Glomerular visceral epithelial cell (primary cell): ENCODE data around the gene POLD3.
"Not testable (repeated sequence)": the region's sequence is repeated elsewhere in the genome, so short reads cannot be mapped to it uniquely, and the experiment has no call there.

Source experiments
- DNase-seq: peaks from one replicate; pipeline ENCODE4 v3.0.0-alpha.2; 2016; ENCODE audit errors: extremely low spot score

Gene POLD3

DNA sequence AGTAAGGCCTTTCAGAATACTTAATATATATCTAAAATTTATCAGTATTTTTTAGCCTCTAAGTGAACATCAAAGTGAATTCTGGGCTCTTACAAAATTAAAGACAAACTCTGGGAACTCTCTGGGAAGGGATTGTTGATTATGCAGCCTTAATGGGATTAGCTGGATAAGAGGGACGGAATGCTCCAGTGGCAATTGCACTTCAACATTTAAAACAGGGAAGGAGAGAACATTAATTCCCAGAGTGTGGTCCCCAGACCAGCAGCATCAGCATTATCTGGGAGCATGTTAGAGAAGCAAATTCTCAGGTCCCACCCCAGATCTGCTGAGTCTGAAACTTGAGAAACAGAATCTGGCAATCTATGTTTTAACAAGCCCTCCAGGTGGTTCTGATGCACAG is 46.5 kb downstream of the POLD3 start:
- no peak for DNase-seq

DNA sequence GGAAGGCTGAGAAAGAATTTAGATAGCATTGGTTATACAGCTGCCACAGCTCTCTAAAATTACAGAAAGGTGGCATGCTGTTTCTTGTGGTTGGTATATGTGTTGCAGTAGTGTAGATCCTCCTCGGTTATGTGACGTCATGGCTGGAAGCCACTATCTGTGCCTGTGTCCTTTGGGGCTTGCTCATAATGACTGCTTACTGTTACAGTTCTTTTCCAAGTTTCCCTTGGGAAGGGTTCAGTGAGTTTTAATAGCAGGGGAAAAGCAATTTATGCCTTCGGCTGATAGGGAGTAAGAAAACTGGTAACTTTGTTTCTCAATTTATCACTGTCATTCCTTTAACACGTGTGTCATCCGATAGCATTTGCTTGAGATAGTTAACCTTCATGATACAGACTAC is 47.2 kb downstream of the POLD3 start:
- DNase-seq, result no peak

DNA sequence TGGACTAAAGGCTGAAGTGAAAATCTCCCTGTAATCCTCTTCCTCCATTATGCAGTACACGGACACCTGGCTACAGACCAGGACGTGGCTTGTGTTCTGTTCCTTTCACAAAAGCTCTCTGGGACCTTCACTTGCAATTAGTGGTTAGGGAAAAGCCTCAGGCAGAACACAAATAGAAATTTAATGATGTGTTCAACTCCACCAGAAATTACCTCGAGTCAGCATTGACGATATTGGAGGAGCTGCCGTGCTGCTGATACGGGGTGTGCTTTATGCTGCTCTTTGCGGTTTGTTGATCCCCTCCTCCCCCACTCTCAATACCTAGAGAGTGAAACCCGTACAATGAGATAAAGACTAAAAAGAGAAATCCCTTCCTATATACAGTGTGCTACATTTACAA is 48.9 kb downstream of the POLD3 start:
- no peak for DNase-seq

DNA sequence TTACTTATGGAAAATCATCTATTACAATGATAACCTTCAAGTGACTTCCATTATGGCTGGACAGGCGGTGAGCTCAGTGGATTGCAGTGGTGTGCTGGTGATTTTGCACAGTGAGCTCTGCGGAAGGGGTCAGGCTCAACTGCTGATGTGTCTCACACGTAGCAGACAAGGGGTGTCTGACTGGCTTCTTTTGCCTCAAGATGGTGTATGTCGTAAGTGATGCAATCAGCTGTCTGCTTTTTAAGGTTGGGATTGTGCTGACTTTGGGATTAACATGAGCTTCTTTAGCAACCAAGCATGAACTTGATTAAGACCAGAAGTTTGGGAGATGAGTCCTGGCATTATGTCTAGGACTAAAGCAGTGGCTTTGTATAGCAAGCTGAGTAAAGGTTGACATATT is 49.5 kb downstream of the POLD3 start:
- DNase-seq, result no peak

DNA sequence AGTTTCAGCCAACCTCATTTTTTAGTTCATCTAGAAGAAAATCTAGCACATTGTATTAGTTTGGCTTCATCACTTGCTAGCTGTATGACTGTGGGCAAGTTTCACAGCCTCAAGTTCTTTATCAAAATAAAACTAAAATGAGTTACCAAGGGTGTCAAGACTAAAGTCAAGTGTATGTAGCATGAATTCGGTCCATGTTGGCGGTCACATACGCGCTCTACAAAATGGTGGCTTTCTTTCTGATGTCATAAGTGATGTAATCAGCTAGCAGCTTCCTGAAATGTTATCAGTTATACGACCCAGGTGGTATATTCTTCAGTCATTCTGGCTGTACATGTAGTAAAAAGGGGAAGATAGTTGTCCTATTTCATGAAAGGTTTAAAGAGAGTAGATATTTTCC is 50.5 kb downstream of the POLD3 start:
- no peak for DNase-seq

DNA sequence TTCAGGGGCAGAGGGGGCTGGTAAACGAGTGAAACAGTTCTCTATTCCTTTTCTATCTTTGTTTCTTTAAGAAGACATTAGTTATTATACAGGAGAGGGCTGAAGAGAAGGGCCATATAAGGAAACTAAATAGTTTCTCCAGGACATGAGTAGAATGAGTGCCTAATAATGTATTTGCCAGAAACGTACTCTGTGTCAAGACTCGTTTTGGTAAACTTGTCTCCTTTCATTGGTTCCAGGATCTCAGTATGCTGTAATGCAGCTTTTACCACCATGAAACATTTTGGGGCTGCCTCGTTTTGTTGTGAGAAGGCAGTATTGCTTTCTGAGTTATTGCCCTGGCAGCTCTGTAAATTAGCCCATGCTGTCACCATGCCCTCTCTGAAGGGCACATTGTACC is 51.7 kb downstream of the POLD3 start:
- DNase-seq, result no peak

DNA sequence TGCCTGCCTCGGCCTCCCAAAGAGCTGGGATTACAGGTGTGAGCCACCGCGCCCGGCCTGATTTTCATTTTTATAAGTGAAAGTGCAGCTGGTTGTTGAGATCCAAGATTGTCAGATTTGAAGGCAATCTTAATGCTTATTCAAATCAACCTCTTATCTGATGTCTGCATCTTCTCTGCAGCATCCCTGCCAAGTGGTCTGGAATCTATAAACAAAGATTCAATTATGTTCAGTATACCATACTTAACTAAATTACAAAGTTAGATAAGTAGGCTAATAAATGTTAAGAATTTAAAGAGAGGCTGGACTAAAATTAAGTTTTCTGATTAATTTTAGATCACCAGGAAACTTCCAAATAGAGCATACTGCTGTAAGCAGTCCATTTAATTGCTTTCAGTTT is 53.8 kb downstream of the POLD3 start:
- no peak for DNase-seq

DNA sequence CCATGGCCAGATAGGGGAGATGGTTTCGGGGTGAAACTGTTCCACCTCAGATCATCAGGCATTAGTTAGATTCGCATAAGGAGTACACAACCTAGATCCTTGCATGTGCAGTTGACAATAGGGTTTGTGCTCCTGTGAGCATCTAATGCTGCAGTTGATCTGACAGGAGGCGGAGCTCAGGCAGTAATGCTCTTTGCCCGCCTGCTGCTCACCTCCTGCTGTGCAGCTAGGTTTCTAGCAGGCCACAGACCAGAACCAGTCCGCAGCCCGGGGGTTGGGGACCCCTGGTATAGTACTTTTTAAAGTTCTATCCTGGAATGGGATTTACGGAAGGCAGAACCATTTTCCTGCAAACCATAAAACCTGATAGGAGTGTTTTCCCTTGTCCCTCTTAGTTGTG is 54.6 kb downstream of the POLD3 start:
- DNase-seq, result no peak

DNA sequence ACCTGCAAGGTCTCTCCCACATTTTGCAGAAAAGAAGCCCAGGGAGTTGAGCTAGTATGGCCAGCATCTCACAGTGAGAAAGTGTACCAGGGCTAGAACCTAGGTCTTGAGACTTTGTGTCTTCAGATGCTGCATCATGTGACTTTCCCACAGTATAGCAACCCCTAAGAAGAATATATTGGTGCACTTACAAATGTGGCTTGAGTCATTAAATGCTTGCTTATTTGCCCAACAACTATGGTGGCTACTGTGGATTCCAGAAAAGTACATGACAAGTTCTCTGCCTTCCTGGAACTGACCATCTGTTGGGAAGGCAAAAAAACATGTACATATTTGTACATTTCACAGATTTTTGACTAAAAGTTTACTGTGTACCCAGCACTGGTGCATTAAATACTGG is 55.0 kb downstream of the POLD3 start:
- no peak for DNase-seq

DNA sequence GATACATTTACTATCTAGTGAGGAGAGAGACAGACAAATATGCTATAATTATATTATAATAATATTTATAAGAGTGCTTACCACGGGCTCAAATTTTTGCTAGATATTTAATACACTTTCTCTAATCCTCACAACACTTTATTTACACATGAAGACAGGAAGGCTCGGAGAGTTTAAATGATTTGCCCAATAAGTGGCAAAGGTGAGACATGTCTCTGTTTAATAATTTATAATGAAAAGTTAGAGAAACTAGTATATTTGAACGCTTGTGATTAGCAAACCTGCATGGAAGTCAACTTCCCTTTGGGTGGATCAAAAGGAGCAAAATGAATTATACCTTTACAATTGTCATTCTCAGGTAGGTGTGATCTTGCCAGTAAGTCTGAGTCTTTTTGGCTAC is 55.4 kb downstream of the POLD3 start:
- no peak for DNase-seq

DNA sequence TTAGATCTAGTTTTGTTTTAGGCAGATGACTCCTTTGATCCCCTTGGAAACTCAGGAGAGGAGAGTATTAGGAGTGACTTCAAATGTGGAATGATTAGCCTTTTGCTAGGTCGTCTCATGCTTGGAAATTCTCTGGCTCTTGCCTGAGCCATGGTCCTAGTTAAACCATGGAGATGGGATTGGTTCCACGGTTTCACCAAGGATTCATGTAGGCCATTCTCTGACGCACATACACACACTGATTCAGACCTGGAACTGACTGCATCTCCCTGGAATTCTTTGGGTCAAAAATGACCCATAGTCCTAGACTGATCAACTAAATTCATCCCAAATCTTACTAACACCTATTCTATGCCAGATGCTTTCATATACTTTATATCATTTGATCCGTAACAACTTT is 56.5 kb downstream of the POLD3 start:
- DNase-seq, result no peak

DNA sequence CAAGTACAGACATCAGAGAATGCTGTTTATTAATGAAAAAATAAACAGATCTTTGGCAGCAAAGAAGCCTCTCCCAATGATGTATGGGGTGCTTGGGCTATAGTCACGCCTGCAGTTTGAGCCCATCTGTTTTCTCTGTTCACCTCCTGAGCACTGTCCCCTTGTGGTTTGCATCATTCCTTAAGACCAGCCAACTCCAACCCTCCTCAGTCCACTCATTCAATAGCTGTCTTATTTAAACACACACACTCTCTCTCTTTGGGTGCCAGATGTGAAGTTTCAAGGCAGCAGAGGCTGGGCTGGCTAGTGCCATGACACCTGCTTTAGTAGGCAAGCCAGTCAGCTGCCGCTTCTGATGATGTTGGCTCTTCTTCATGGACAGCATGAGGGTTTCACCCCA is 58.1 kb downstream of the POLD3 start:
- no peak for DNase-seq

DNA sequence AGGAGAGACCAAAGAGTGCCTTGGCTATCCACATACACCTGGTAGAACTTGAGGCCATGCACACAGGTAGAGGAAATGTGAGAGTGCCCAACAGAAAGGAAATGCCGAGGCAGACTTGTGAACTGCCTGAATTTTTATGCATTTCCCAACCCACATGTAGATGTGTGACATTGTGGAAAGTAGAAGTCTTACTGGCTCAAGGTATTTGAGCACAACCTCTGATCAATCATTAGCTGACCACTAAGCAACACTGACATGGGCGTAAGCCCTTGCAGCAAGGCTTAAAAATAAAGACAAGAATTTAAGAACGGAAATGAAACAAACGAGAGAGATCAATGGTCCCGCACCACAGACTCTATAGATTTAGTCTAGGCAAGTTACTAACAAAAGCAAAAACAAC is 62.6 kb downstream of the POLD3 start:
- no peak for DNase-seq

DNA sequence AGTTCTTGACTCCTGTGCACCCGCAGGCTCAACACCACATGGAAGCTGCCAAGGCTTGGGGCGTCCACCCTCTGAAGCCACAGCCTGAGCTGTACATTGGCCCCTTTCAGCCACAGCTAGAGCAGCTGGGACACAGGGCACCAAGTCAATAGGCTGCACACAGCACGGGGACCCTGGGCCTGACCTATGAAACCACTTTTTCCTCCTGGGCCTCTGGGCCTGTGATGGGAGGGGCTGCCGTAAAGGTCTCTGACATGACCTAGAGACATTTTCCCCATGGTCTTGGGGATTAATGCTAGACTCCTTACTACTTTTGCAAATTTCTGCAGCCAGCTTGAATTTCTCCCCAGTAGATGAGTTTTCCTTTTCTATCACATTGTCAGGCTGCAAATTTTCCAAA is 66.7 kb downstream of the POLD3 start:
- DNase-seq, result not testable (repeated sequence)

DNA sequence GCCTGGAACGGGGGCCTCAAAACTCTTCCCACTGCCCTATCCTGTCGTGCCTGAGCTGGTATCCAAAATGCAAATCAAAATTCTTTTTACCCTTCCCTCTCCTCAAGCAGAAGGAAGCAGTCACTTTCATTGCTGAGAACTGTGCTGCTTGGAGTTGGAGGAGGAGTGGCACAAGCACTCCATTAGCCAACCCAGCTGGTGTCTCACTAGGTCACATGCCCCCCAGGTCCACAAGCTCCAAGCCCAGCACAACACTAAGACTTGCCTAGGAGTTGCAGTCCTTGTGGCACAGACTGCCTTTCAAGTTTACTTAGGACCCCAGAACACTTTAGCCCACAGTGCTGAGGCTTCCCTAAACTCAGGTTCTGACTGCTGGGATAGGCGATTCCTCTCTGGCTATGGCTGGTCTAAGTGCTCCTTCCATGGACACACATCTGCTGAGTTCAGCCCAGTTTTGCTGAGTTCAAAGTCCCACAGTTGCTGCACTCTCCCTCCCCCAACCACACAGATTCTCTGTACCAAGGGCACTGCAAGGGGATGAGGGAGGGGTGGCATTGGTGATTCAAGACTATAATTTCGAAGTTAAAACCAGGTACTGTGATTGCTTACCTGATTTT is 70.2 kb downstream of the POLD3 start:
- no peak for DNase-seq

DNA sequence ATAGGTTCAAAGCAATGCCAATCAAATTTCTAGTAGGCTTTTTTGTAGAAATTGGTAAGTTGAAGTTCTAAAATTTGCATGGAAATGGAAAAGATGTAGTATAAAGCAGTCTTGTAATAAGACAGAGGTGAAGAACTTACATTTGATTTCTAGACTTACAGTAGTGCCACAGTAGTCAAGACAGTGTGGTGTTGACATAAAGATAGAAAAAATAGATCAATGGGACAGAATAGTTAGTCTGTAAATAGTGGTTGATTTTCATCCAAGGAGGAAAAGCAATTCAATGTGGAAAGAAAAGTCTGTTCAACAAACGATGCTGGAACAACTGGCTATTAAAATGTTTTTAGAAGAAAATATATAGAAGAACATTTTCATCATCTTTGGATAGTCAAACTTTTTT is 70.9 kb downstream of the POLD3 start:
- DNase-seq, result no peak

DNA sequence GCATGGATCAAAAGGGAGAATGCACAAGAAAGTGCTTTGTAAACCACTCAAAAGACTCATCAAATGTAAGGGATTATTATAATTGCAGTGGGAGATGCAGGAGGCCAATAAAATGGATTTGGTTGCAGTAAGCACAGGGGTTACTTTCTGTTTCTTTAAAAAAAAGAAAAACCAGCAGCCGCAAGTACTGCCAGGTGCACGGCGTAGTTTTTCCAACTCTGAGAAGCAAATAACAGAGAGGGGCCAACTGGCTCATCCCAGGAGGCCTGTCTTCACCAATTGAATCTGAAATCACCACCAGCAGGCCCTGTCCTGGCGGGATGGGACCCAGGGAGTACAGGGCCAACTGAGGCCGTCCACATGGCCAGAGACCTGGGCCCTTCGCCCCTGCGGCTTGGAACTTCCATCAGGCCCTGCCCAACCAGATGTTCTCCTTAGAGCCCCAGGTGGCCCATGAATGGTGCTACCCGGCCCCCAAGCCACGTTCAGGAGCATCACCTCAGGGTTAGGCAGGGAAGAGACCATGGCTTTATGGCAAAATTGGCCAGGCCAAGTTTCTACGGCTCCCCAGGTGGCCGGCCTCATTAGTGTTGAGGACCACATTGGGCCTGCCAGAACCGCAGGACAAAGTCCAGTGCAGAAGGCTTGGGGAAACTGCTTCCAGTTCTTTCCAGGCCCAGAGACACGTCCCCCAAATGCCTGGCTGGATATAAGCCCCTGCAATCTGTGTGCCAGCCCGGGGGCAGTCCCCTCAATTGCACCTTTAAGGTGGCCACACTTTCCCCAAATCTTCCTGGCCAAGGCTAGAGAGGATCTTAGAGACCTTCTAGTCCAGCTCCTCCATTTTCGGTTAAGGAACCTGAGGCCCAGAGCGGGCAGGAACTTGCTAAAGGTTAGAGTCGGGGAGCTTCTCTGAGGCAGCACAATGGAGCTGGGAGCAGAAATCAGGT is 77.1 kb downstream of the POLD3 start:
- no peak for DNase-seq

DNA sequence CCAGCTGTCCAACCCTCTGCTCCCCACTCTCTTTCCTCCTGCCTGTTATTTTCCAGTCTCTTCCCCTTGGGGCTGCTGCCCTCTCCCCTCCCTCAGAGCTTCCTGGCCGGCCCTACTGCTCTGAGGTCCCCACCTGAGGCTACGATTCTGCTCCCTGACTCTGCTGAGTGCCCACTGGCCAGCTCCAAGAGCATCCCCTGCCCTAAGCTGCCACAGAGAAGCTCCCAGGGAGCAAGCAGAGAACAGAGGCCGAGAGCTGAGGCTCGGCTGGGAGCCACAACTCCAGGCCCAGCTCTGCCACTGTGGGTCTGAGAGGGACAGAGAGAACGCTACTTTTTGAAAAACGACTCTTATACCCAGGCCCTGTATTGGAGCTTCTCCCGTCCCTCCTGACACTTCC is 77.8 kb downstream of the POLD3 start:
- DNase-seq, result no peak

DNA sequence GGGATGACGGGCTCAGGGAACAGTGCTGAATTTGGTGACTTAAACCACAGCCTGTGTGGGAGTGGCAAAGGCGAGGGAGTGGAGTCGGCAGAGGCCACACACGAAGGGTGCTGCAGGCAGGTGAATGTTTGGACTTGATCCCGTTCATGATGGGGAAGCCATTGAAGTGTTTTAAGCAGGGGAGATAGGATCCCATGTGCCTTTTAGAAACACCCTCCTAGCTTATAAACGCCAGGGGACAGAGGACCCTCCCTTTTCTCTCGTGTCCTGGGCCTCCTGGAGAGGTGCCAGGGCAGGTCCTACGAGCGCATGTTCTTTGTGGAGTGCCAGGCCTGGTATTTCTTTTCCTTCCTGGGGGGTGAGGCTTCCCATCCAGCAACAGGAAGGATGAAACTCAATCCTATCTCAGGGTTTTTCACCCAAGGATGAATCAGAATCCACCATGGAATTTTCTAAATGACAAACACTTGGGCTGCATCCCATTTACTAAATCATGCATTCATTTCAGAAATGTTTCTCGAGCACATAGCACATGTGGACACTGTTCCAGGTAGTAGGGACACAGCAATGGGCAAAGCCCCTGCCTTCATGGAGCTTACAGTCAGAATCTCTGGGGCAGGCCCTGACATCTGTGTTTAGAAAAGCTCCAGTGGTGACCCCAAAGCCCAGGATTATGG is 79.3 kb downstream of the POLD3 start:
- DNase-seq, result peak; percentile 70

DNA sequence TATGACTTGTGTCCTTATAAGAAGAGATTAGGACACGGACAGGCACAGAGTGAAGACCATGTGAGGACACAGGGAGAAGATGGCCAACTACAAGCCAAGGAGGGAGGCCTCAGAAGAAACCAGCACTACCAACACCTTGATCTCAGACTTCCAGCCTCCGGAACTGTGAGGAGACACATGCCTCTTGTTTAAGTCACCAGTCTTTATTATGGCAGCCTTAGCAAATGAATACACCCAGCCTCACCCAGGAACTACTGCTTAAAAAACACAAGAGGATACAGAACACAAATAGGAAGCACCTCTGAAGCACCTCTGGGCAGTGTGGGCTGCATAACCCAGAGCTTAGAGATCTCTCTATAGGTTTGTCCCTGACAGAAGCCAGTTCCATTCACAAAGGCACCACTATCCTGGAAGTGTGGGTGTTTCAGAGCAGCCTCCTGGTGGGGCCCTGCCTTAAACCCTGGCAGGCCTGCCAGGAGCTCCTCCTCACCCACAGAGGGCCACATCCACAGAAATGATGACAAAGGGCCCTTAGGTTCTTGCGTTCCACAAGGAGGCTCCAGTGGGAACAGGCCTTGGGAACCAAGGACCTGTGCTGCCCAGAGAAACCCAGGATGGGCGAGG is 80.1 kb downstream of the POLD3 start:
- no peak for DNase-seq

DNA sequence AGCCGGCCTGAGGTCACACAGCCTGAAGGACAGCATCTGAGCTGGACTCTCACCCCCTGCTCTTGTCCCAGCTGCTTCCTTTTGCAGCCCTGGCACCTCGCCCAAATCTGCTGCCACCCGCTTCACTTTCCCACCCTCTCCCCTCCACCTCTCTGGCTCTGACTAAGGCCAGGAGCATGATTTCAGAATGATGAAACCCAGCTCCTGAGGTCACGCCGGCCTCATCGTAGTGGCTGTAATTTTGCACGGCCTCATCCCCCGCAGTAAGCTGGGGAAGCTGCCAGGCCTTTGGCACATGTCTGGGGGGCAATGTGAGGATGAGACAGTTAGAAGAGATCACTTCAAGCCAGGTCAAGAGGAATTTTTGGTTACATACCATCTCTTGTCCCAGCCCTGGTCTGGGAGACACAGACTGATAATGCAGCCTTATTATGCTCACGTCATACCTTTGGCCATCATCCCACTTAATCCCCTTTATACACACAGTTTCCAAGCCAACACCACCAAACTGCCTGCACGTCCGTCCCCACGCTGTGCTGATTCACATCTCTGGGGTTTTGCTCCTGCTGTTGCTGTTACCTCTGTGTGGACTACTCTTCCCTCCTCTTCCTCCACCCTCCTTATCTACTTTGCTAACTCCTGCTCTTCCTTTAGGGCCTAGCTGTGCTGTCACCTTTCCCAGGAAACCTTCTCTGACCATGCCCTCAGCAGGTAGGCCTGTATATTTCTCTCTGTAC is 80.7 kb downstream of the POLD3 start:
- peak; percentile 97 for DNase-seq
